OCI-LY7 (cell line): ENCODE measurements around the gene SCUBE2. TPM values are rescaled to one million over a fixed set of nuclear protein-coding genes. Genes with fewer than 3 reads are reported as not detected.

Experiments used
- BruUV-seq: library from RNA; stranded (reverse); fragments of 400-500 nt; replicated peaks from 2 replicates; lab custom pipeline; 2021; lab: Mats Ljungman, UMichigan
- CTCF ChIA-PET: fragments of 300-600 bp; sonication (Branson Sonifier 250); formaldehyde crosslinking; loops from one replicate; lab custom pipeline; 2022; ENCODE audit warnings: antibody characterized with exemption; ENCODE audit not compliant: unreplicated experiment; lab: Charles Lee
- POLR2A ChIA-PET: fragments of 300-600 bp; sonication (Branson Sonifier 250); formaldehyde crosslinking; loops from one replicate; lab custom pipeline; 2022; ENCODE audit warnings: antibody characterized with exemption; lab: Charles Lee
- DNase-seq: peaks from one replicate; pipeline ENCODE4 v3.0.0-alpha.2; 2015; ENCODE audit warnings: low spot score
- H2AFZ ChIP-seq: fragments of 200-600 bp; sonication (generic), shearing (Covaris generic); 2 replicates; pipeline ENCODE4 v1.6.1; 2014; ENCODE audit warnings: mild to moderate bottlenecking, antibody characterized with exemption, low read length, moderate library complexity
- H3K27ac ChIP-seq: fragments of 200-600 bp; sonication (generic); 2 replicates; pipeline ENCODE4 v1.5.1; 2014; ENCODE audit warnings: mixed run types, low read depth, mild to moderate bottlenecking, moderate library complexity, low read length, inconsistent platforms; ENCODE audit not compliant: poor library complexity, severe bottlenecking
- H3K36me3 ChIP-seq: fragments of 200-600 bp; sonication (generic); 2 replicates; pipeline ENCODE4 v1.6.1; 2014; ENCODE audit warnings: mild to moderate bottlenecking, antibody characterized with exemption, low read length, moderate library complexity, mixed read lengths; ENCODE audit not compliant: insufficient read depth
- H3K4me1 ChIP-seq: fragments of 200-600 bp; sonication (generic); 2 replicates; pipeline ENCODE4 v1.5.1; 2014; ENCODE audit warnings: mild to moderate bottlenecking, low read length; ENCODE audit not compliant: insufficient read depth, poor library complexity, severe bottlenecking
- H3K4me2 ChIP-seq: fragments of 200-600 bp; sonication (generic); 2 replicates; pipeline ENCODE4 v1.6.1; 2014; ENCODE audit warnings: mild to moderate bottlenecking, low read length
- H3K4me3 ChIP-seq: fragments of 200-600 bp; sonication (generic); 2 replicates; pipeline ENCODE4 v1.5.1; 2014; ENCODE audit warnings: mild to moderate bottlenecking, low read depth, low read length; ENCODE audit not compliant: poor library complexity, severe bottlenecking
- H3K79me2 ChIP-seq: fragments of 200-600 bp; sonication (generic); 2 replicates; pipeline ENCODE4 v1.6.1; 2016; ENCODE audit warnings: low read depth, mild to moderate bottlenecking, low read length, moderate library complexity, mixed read lengths; ENCODE audit not compliant: insufficient read depth
- H3K9me2 ChIP-seq: fragments of 200-600 bp; sonication (generic); 2 replicates; pipeline ENCODE4 v1.6.1; 2016; ENCODE audit warnings: mild to moderate bottlenecking, low read length, mixed read lengths; ENCODE audit not compliant: insufficient read depth
- H3K9me3 ChIP-seq: fragments of 200-600 bp; sonication (generic); 2 replicates; pipeline ENCODE4 v1.6.1; 2014; ENCODE audit warnings: mild to moderate bottlenecking, mixed run types, low read length, mixed read lengths
- H4K20me1 ChIP-seq: fragments of 200-600 bp; sonication (generic); 2 replicates; pipeline ENCODE4 v1.6.1; 2014; ENCODE audit warnings: mild to moderate bottlenecking, antibody characterized with exemption, low read length, moderate library complexity, mixed read lengths; ENCODE audit not compliant: insufficient read depth
- EZH2phosphoT487 ChIP-seq: fragments of 200-600 bp; sonication (generic); IDR thresholded peaks from 2 replicates; pipeline ENCODE4 v1.6.1; 2018; ENCODE audit warnings: low read depth, borderline replicate concordance, mild to moderate bottlenecking, mixed run types, antibody characterized with exemption, low read length, moderate library complexity, mixed read lengths
- intact Hi-C: fragments of 100-400 bp; cut with micrococcal nuclease; formaldehyde crosslinking; loops from one replicate; pipeline ENCODE4 v1.10.0; 2022; ENCODE audit not compliant: unreplicated experiment
- total RNA-seq, 2 experiments: library from RNA; depleted of rRNA in 1 of 2; stranded (reverse); fragments of >200 nt in 1 of 2; shearing (Covaris generic) in 1 of 2; gene quantifications; 2 replicates each; pipeline ENCODE4 v1.2.3, GENCODE V29; 2014 to 2022
- TF ChIP-seq, protein P1 (sequence below): fragments of 200-600 bp; sonication (generic); conservative IDR thresholded peaks from 2 replicates; pipeline ENCODE4 v1.5.1; 2014; ENCODE audit warnings: mild to moderate bottlenecking, antibody characterized with exemption, low read length, moderate library complexity, mixed read lengths

The SCUBE2 gene
- total RNA-seq, 2 experiments from 2014 or later: not detected

DNA sequence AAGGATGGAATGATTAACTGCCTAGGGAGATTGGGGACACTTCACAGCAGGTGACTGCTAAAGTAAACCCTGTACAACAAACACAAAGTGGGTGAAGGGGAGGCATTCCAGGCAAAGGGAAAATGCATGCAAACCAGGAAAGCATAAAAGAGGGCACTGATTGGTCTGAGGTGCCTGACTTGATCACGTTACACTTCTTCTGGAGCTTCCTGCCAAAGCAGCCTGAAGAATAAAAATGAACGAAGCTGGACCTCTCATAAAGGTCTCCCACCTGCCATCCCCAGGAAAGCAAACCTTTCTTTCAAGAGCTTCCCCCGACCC is 46.7 kb upstream of the SCUBE2 start:
- POLR2A ChIA-PET: interaction anchor here (0.7 to 0.8 kb wide), 2 partner anchors 10 to 23 kb away, joined by 3 to 4 read pairs; no protein-coding TSS in a partner anchor
- intact Hi-C loops: no loop called here
- no peaks in the 10 kb centered on the region for H3K4me1 ChIP-seq

DNA sequence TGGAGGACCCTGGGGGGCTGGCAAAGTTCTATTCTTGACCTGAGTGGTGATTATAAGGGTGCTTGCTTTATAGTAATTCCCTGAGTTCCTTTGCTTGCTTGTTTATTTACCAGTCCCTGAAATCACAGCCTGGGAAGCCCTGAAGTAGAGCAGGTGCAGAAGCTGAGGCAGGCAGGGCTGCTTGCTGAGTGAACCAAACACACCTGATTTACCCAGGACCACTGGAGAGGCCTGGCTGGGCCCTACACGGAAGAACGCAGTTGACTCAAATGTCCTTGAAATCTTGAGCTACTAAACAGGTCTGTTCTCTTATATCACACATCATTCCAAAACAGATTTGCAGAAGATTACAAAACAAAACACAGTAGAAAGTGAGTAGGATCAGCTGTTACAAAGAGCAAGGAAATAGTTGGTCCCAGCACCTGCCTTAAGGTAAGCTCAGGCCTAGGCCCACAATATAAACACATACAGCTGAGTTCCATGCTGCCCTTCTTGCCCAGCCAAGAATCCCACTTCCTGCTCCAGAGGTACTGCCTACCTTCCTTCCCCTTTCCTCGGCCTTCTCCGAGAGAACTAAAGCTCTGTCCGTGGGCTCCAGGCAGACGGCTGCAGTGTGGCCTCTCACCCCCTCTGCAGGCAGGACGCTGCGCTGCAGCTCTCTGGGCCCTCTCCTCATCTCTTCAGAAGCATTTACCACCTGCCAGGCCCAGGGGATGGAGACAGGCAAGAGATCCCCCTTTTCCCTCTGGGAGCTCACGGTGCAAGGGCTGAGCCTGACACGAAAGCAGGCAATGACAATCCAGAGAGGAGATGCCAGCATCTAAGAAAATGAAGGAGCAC is 46.1 kb upstream of the SCUBE2 start:
- Histone ChIP-seq H3K4me3 (no peak overlapping the region), H2AFZ (no peak overlapping the region), H4K20me1 (no peaks in the 10 kb centered on the region), H3K4me2 (no peak overlapping the region), H3K9me2 (no peaks in the 10 kb centered on the region), H3K36me3 (no peaks in the 10 kb centered on the region), H3K9me3 (no peaks in the 10 kb centered on the region), H3K27ac (no peak overlapping the region), H3K4me1 (no peaks in the 10 kb centered on the region), H3K79me2 (no peaks in the 10 kb centered on the region)
- POLR2A ChIA-PET: interaction anchor here (0.8 kb wide), 1 partner anchor 22 kb away, joined by 3 read pairs; no protein-coding TSS in a partner anchor
- BruUV-seq: no TSS peak
- CTCF ChIA-PET: interaction anchor here (0.8 to 1.2 kb wide), 6 partner anchors 10 to 130 kb away, joined by 3 to 6 read pairs (median 3); no protein-coding TSS in a partner anchor
- intact Hi-C loops: loop anchor here (1.0 to 2.0 kb wide), 2 partner anchors 123 to 223 kb away; no protein-coding TSS in a partner anchor
- TF ChIP-seq, protein P1, sequence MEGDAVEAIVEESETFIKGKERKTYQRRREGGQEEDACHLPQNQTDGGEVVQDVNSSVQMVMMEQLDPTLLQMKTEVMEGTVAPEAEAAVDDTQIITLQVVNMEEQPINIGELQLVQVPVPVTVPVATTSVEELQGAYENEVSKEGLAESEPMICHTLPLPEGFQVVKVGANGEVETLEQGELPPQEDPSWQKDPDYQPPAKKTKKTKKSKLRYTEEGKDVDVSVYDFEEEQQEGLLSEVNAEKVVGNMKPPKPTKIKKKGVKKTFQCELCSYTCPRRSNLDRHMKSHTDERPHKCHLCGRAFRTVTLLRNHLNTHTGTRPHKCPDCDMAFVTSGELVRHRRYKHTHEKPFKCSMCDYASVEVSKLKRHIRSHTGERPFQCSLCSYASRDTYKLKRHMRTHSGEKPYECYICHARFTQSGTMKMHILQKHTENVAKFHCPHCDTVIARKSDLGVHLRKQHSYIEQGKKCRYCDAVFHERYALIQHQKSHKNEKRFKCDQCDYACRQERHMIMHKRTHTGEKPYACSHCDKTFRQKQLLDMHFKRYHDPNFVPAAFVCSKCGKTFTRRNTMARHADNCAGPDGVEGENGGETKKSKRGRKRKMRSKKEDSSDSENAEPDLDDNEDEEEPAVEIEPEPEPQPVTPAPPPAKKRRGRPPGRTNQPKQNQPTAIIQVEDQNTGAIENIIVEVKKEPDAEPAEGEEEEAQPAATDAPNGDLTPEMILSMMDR: peak; percentile 89
- TF ChIP-seq EZH2phosphoT487: no peak
- peak; percentile 55 for DNase-seq

More for the DNA sequence above, 46.7 kb upstream of the SCUBE2 start:
- no peaks in the 10 kb centered on the region for H3K9me2 ChIP-seq
- no peak overlapping the region for H3K27ac ChIP-seq
- H3K36me3 ChIP-seq: no peaks in the 10 kb centered on the region
- H3K4me3 ChIP-seq: no peak overlapping the region
- DNase-seq: no peak
- BruUV-seq: no TSS peak
- no peak overlapping the region for H2AFZ ChIP-seq
- H3K79me2 ChIP-seq: no peaks in the 10 kb centered on the region
- CTCF ChIA-PET: interaction anchor here (0.8 to 1.2 kb wide), 4 partner anchors 9 to 123 kb away, joined by 3 to 6 read pairs (median 4); no protein-coding TSS in a partner anchor
- TF ChIP-seq, protein P1: no peak
- TF ChIP-seq EZH2phosphoT487: no peak
- H3K4me2 ChIP-seq: no peak overlapping the region
- no peaks in the 10 kb centered on the region for H3K9me3 ChIP-seq
- H4K20me1 ChIP-seq: no peaks in the 10 kb centered on the region

DNA sequence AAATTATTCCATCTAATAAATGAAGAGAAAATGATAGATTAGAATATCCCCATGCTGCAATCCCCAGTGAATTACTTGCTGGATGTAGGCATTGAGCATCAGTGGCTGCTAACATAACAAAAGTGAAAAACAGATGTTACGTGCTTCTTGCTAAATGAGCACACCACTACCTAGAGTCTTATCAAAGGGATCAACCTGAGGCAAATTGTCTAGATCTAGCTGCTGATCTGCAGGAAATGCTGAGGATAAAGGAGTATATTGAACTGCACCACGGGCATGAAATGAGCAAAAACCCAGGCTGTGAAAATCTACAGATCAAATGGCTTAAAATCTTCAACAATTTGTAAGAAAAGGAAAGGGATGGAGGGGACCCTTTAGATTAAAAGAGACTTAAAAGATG is 45.3 kb upstream of the SCUBE2 start:
- Histone ChIP-seq H3K4me2 (no peak overlapping the region), H3K9me3 (no peaks in the 10 kb centered on the region), H3K27ac (no peak overlapping the region), H2AFZ (no peak overlapping the region), H3K9me2 (no peaks in the 10 kb centered on the region), H3K4me3 (no peak overlapping the region), H3K4me1 (no peaks in the 10 kb centered on the region), H3K36me3 (no peaks in the 10 kb centered on the region), H3K79me2 (no peaks in the 10 kb centered on the region), H4K20me1 (no peaks in the 10 kb centered on the region)
- ChIA-PET CTCF (interaction anchor here (0.8 to 1.1 kb wide), 2 partner anchors 121 to 129 kb away, joined by 3 to 6 read pairs; no protein-coding TSS in a partner anchor), POLR2A (no interaction called here)
- no TSS peak for BruUV-seq
- intact Hi-C loops: loop anchor here (1.0 to 2.0 kb wide), 2 partner anchors 122 to 222 kb away; no protein-coding TSS in a partner anchor
- TF ChIP-seq, protein P1: no peak
- no peak for TF ChIP-seq EZH2phosphoT487
- no peak for DNase-seq
